ENCODE data around the gene CDH4. TPM values are rescaled to one million over a fixed set of nuclear protein-coding genes. Genes with fewer than 3 reads are reported as not detected.

Gene CDH4
- total and polyA plus RNA-seq, 9 of the 15 experiments (the other 6 are each of a cell fraction or from before 2014, with no cell fraction given) = 0.04 TPM; not detected in 8

DNA sequence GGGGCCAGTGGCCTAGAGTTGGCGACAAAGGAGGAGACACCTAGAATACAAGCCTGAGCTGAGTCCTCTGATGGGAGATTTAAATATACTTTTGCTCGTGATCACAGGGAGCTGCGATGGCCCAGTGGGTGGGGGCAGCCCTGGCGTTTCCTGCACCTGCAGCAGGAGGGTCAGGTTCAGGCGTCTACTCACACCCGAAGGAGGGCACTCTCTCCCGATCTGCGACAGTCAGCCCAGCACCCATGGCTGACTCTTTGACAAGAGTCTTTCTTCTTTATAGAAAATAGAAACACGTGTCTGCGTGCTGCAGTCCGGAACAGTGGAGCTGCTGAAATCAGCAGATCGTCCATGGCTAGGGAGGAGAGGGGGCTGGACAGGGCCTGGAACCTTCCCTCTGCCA is 338.2 kb downstream of the CDH4 start (continued):
- TF ChIP-seq PCBP2 (IDR thresholded peaks at IDR 0.05; ENCODE audit: low read depth, low read length, poor library complexity, severe bottlenecking) = no peak

DNA sequence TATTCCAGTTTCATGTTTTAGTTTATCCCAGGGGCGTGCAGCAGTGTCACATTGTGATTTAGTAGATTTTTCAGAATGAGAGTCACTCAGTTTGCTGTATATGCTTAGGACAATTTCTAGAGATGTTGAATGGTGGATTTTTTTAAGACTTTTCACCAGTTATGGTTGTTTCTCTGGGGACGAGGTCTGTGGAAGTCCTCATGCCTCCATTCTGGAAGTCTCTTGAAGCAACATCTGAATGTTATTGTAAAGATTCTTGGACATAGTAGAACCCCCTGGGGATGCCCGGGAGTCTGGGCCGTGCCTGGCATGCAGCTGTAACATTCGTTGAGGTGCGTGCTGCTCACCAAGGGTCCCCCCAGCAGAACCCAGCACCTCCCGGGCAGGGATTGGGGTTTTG is 341.5 kb downstream of the CDH4 start:
- intact Hi-C loops (cut with micrococcal nuclease) (no loop called here), in situ Hi-C loops (cut with MboI) (no loop called here)
- ChIA-PET CTCF (ENCODE audit: low intra/inter-chr PET ratio) (no interaction called here), POLR2A (no interaction called here)
- no TSS peak for BruUV-seq (replicated peaks)
- H3K27me3 ChIP-seq (ENCODE audit: control insufficient read depth in 2 of 2, insufficient read depth in 2 of 2, low read length in 2 of 2) = peaks cover under 1 to 3% of the 10 kb centered on the region in 2 experiments; a peak in 1 of 5 replicates
- H3K9me1 ChIP-seq (ENCODE audit: control insufficient read depth, insufficient read depth, low read length) = no peaks in the 10 kb centered on the region
- H2AFZ ChIP-seq (ENCODE audit: low read depth, low read length) = no peak overlapping the region
- 0% methylated on average over 7 of the region's 7 CpGs for WGBS (ENCODE audit: insufficient coverage, low coverage, missing lambda C conversion rate)
- H4K20me1 ChIP-seq (replicated peaks; ENCODE audit: control insufficient read depth, insufficient read depth, low read length) = no peaks in the 10 kb centered on the region
- H3K36me3 ChIP-seq (ENCODE audit: control insufficient read depth, insufficient read depth, low read length) = no peaks in the 10 kb centered on the region
- no peaks in the 10 kb centered on the region for H3K9me3 ChIP-seq (replicated peaks; ENCODE audit: control insufficient read depth, insufficient read depth, low read depth, low read length)
- DNase-seq (ENCODE audit: extremely low read depth in 1 of 4, low spot score in 3 of 4) = no peak
- H3K4me3 ChIP-seq = no peak overlapping the region
- ATAC-seq = no peak
- no peaks in the 10 kb centered on the region for H3K79me2 ChIP-seq (ENCODE audit: control insufficient read depth, insufficient read depth, low read length)
- no peak overlapping the region for H3K4me2 ChIP-seq (ENCODE audit: insufficient read depth, low read length)
- H3K27ac ChIP-seq (ENCODE audit: extremely low read depth, low read depth, low read length) = no peak overlapping the region
- FAIRE-seq = no peak
- H3K9ac ChIP-seq (ENCODE audit: insufficient read depth in 1 of 2, low read depth in 2 of 2, low read length in 2 of 2) = no peak overlapping the region
- H3K4me1 ChIP-seq (replicated peaks in 1 of 2; ENCODE audit: control insufficient read depth in 2 of 2, insufficient read depth in 2 of 2, low read length in 2 of 2) = no peaks in the 10 kb centered on the region
- no peak for TF ChIP-seq NR2C2 (CRISPR knock-in tag; IDR thresholded peaks at IDR 0.05)
- no peak for TF ChIP-seq NR2C2 (tag; IDR thresholded peaks at IDR 0.05)
- TF ChIP-seq, protein P1, sequence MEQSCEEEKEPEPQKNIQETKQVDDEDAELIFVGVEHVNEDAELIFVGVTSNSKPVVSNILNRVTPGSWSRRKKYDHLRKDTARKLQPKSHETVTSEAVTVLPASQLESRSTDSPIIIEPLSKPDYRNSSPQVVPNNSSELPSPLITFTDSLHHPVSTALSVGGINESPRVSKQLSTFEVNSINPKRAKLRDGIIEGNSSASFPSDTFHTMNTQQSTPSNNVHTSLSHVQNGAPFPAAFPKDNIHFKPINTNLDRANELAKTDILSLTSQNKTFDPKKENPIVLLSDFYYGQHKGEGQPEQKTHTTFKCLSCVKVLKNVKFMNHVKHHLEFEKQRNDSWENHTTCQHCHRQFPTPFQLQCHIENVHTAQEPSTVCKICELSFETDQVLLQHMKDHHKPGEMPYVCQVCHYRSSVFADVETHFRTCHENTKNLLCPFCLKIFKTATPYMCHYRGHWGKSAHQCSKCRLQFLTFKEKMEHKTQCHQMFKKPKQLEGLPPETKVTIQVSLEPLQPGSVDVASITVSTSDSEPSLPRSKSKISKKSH (CRISPR knock-in tag; IDR thresholded peaks at IDR 0.05) = no peak
- TF ChIP-seq, protein P2, sequence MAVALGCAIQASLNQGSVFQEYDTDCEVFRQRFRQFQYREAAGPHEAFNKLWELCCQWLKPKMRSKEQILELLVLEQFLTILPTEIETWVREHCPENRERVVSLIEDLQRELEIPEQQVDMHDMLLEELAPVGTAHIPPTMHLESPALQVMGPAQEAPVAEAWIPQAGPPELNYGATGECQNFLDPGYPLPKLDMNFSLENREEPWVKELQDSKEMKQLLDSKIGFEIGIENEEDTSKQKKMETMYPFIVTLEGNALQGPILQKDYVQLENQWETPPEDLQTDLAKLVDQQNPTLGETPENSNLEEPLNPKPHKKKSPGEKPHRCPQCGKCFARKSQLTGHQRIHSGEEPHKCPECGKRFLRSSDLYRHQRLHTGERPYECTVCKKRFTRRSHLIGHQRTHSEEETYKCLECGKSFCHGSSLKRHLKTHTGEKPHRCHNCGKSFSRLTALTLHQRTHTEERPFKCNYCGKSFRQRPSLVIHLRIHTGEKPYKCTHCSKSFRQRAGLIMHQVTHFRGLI (CRISPR knock-in tag; IDR thresholded peaks at IDR 0.05) = no peak
- TF ChIP-seq SRSF3 (IDR thresholded peaks at IDR 0.05; ENCODE audit: insufficient read depth, low read length) = no peak
- no peak for TF ChIP-seq FOXJ2 (tag; IDR thresholded peaks at IDR 0.05)
- no peak for TF ChIP-seq POLR2A (conservative IDR thresholded peaks at IDR 0.05)
- no peak for TF ChIP-seq TAF15 (IDR thresholded peaks at IDR 0.05; ENCODE audit: low read depth, low read length)
- TF ChIP-seq SIRT6 (IDR thresholded peaks at IDR 0.05; ENCODE audit: low read depth, low read length) = no peak
- no peak for TF ChIP-seq BMI1 (IDR thresholded peaks at IDR 0.05; ENCODE audit: low read length)
- TF ChIP-seq MEF2D (tag; conservative IDR thresholded peaks at IDR 0.05; ENCODE audit: low read depth) = no peak
- TF ChIP-seq NUFIP1 (IDR thresholded peaks at IDR 0.05; ENCODE audit: partially characterized antibody) = no peak
- no peak for TF ChIP-seq ZC3H11A (IDR thresholded peaks at IDR 0.05; ENCODE audit: low read depth, low read length)
